Suprapubic skin (tissue), 4 donors: ENCODE results near the gene ZDHHC14.

Source experiments
- CTCF ChIP-seq, 2 donors: fragments of 200-600 bp in 1 of 2; fragments of 450-650 bp in 1 of 2; sonication (generic) in 1 of 2; IDR thresholded peaks; one replicate each; pipeline ENCODE4 v1.5.1; 2016 to 2019; ENCODE audit warnings: antibody characterized with exemption in 2 of 2, mild to moderate bottlenecking in 1 of 2, moderate library complexity in 1 of 2
- EP300 ChIP-seq: sonication (generic); formaldehyde crosslinking; IDR thresholded peaks from one replicate; pipeline ENCODE4 v1.6.1; 2017; ENCODE audit warnings: antibody characterized with exemption
- POLR2A ChIP-seq, 2 donors: fragments of 450-650 bp; IDR thresholded peaks; one replicate each; pipeline ENCODE4 v1.6.1; 2017; ENCODE audit warnings: antibody characterized with exemption in 2 of 2, mild to moderate bottlenecking in 2 of 2, moderate library complexity in 2 of 2
- POLR2AphosphoS5 ChIP-seq, 3 donors: sonication (generic); formaldehyde crosslinking; IDR thresholded peaks; one replicate each; pipeline ENCODE4 v1.6.1; 2017; ENCODE audit warnings: antibody characterized with exemption in 3 of 3

GRCh38 chr6:157503018-157503747 lies 122.2 kb downstream of the ZDHHC14 start:
- TF ChIP-seq CTCF (IDR thresholded peaks at IDR 0.05), result no peak
- no peak for TF ChIP-seq POLR2A (IDR thresholded peaks at IDR 0.05)
- no peak for TF ChIP-seq POLR2AphosphoS5 (IDR thresholded peaks at IDR 0.05)
- no peak for TF ChIP-seq EP300
